HepG2 (cell line): ENCODE data around the gene ZNF749. TPM values are rescaled to one million over a fixed set of nuclear protein-coding genes. Genes with fewer than 3 reads are reported as not detected.

Experiments
- AHR ChIP-seq: IDR thresholded peaks from 2 replicates; pipeline ENCODE4 v1.6.1; 2018; ENCODE audit warnings: missing genetic modification reagents, missing compliant biosample characterization
- EZH2 ChIP-seq: conservative IDR thresholded peaks from 2 replicates; pipeline ENCODE4 v1.6.1; 2012; ENCODE audit warnings: mild to moderate bottlenecking, low read depth, low read length, moderate library complexity
- FOSL2 ChIP-seq: sonication (generic); formaldehyde crosslinking; IDR thresholded peaks from 2 replicates; pipeline ENCODE4 v1.4.0; 2020; ENCODE audit warnings: missing genetic modification reagents
- FOXA3 ChIP-seq: IDR thresholded peaks from 2 replicates; pipeline ENCODE4 v1.6.1; 2016; ENCODE audit warnings: missing genetic modification reagents, missing compliant biosample characterization
- IRF2 ChIP-seq: IDR thresholded peaks from 2 replicates; pipeline ENCODE4 v1.6.1; 2018; ENCODE audit warnings: missing genetic modification reagents, missing compliant biosample characterization
- JUN ChIP-seq: sonication (generic); formaldehyde crosslinking; IDR thresholded peaks from 2 replicates; pipeline ENCODE4 v1.4.0; 2020; ENCODE audit warnings: mild to moderate bottlenecking, missing genetic modification reagents
- KDM3A ChIP-seq: IDR thresholded peaks from 2 replicates; pipeline ENCODE4 v1.6.1; 2018; ENCODE audit warnings: low read depth, missing compliant biosample characterization
- SYNCRIP ChIP-seq: fragments of 200-400 bp; formaldehyde crosslinking; IDR thresholded peaks from 2 replicates; pipeline ENCODE4 v1.6.1; 2018; ENCODE audit warnings: mild to moderate bottlenecking, low read depth, low read length; ENCODE audit not compliant: insufficient read depth
- THYN1 ChIP-seq: sonication (generic); formaldehyde crosslinking; IDR thresholded peaks from 2 replicates; pipeline ENCODE4 v1.8.1; 2023; ENCODE audit warnings: low read depth, mild to moderate bottlenecking, moderate library complexity, missing genetic modification reagents, borderline replicate concordance
- ZNF260 ChIP-seq: sonication (generic); formaldehyde crosslinking; IDR thresholded peaks from 2 replicates; pipeline ENCODE4 v1.4.0; 2020; ENCODE audit warnings: missing genetic modification reagents, low read depth, mild to moderate bottlenecking, borderline replicate concordance
- ZNF329 ChIP-seq: sonication (generic); formaldehyde crosslinking; IDR thresholded peaks from 2 replicates; pipeline ENCODE4 v1.9.0; 2021; ENCODE audit warnings: low read depth, mild to moderate bottlenecking, missing genetic modification reagents
- ZNF557 ChIP-seq: sonication (generic); formaldehyde crosslinking; IDR thresholded peaks from 2 replicates; pipeline ENCODE4 v1.4.0; 2020; ENCODE audit warnings: missing genetic modification reagents
- ZNF562 ChIP-seq: sonication (generic); formaldehyde crosslinking; IDR thresholded peaks from 2 replicates; pipeline ENCODE4 v1.8.0; 2022; ENCODE audit warnings: missing genetic modification reagents, borderline replicate concordance
- ZNF709 ChIP-seq: sonication (generic); formaldehyde crosslinking; IDR thresholded peaks from 2 replicates; pipeline ENCODE4 v1.5.0; 2020; ENCODE audit warnings: mild to moderate bottlenecking, missing genetic modification reagents
- polyA plus RNA-seq, 8 experiments: library from polyadenylated mRNA; depleted of rRNA in 3 of 8; stranded (reverse) in 7 of 8; unstranded in 1 of 8; fragments of >200 nt; fragmentation: Illumina TruSeq in 4 of 8; extraction: Trizol in 4 of 8; gene quantifications; 2 replicates each; pipeline versions ENCODE4 v1.2.1 to v1.2.3, GENCODE V29; 2011 to 2016; ENCODE audit warnings: low read depth in 4 of 8, missing spikeins in 1 of 8, mixed read lengths in 1 of 8; ENCODE audit not compliant: insufficient read depth in 1 of 8
- total RNA-seq, 5 experiments: library from RNA; depleted of rRNA; stranded (reverse); fragments of >200 nt; fragmentation: Illumina TruSeq; extraction: Trizol; gene quantifications; 2 replicates each; pipeline ENCODE4 v1.2.3, GENCODE V29; 2016; ENCODE audit warnings: low read depth in 1 of 5
- TF ChIP-seq, protein P1 (sequence below): sonication (generic); formaldehyde crosslinking; IDR thresholded peaks from 2 replicates; pipeline ENCODE4 v1.4.0; 2020; ENCODE audit warnings: mild to moderate bottlenecking, missing genetic modification reagents
- TF ChIP-seq, protein P2 (sequence below): sonication (generic); formaldehyde crosslinking; IDR thresholded peaks from 2 replicates; pipeline ENCODE4 v1.5.1; 2020; ENCODE audit warnings: missing genetic modification reagents, mild to moderate bottlenecking, borderline replicate concordance
- TF ChIP-seq, protein P3 (sequence below), 2 experiments: fragments of 450-650 bp in 1 of 2; sonication (generic) in 1 of 2; formaldehyde crosslinking in 1 of 2; IDR thresholded peaks; 2 replicates each; pipeline versions ENCODE4 v1.6.1 to v1.8.0; 2016 to 2022; ENCODE audit warnings: antibody characterized with exemption in 1 of 2, mild to moderate bottlenecking in 1 of 2, missing genetic modification reagents in 1 of 2

Gene ZNF749
- total and polyA plus RNA-seq, 2 of the 13 experiments (the other 11 are each of a cell fraction or from before 2014, with no cell fraction given), result 18.9 to 21.0 TPM

DNA sequence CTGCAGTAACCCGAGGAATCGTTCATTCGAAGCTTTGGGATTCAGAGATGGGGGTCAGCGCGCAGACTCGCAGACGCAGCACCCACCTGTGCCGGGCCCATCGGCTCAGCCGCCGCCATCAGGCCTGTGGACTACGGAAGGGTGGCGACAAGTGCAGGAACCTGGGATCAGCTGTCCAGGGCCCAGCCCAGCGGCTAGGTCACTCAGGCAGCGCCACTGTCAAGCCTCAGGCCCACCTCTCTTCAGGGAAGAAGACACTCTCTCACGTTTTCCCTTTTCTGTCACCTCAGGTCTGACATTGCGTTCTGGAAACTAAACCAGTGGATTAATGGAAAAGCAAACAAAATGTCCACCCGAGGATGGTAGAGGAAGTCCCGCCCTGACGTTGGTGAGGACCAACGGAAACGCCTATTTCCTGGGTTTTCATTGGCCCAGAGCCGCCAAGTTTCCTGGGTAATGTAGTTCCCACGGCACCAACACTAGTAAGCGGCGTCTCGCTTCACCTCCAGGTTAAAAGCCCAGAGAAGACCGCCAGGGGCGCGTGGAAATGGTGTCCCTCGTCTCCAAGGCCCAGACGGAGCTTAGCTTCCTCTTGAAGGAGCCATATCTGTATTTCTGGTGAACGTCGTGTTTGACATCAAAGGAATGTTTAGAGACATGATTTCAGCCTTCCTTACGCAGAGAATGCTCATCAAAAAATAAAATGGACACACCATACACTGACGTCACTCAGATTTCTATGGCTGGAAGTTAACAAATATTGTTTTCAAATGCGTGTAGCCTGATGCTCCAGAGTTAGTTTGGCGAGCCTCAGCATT is 42.3 kb downstream of the ZNF749 start, which contains the start of gene ZNF772 (continued):
- TF ChIP-seq ZNF562 (CRISPR knock-in tag) (no peak), KDM3A (CRISPR knock-in tag) (no peak), SYNCRIP (no peak), JUN (CRISPR knock-in tag) (no peak), FOSL2 (CRISPR knock-in tag) (peak; percentile 16; the same call in 1 of the 2 replicates), ZNF709 (no peak), THYN1 (no peak), ZNF557 (no peak), FOXA3 (CRISPR knock-in tag) (peak; percentile 18; the same call in 1 of the 2 replicates), EZH2 (no peak), AHR (CRISPR knock-in tag) (no peak), IRF2 (CRISPR knock-in tag) (peak; percentile 47; the same call in 1 of the 2 replicates), ZNF260 (CRISPR knock-in tag) (no peak), ZNF329 (0 out of 2 replicates have a peak, but pooled peaks have one; percentile 53)
- TF ChIP-seq, protein P1, sequence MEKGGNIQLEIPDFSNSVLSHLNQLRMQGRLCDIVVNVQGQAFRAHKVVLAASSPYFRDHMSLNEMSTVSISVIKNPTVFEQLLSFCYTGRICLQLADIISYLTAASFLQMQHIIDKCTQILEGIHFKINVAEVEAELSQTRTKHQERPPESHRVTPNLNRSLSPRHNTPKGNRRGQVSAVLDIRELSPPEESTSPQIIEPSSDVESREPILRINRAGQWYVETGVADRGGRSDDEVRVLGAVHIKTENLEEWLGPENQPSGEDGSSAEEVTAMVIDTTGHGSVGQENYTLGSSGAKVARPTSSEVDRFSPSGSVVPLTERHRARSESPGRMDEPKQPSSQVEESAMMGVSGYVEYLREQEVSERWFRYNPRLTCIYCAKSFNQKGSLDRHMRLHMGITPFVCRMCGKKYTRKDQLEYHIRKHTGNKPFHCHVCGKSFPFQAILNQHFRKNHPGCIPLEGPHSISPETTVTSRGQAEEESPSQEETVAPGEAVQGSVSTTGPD, result no peak
- TF ChIP-seq, protein P2, sequence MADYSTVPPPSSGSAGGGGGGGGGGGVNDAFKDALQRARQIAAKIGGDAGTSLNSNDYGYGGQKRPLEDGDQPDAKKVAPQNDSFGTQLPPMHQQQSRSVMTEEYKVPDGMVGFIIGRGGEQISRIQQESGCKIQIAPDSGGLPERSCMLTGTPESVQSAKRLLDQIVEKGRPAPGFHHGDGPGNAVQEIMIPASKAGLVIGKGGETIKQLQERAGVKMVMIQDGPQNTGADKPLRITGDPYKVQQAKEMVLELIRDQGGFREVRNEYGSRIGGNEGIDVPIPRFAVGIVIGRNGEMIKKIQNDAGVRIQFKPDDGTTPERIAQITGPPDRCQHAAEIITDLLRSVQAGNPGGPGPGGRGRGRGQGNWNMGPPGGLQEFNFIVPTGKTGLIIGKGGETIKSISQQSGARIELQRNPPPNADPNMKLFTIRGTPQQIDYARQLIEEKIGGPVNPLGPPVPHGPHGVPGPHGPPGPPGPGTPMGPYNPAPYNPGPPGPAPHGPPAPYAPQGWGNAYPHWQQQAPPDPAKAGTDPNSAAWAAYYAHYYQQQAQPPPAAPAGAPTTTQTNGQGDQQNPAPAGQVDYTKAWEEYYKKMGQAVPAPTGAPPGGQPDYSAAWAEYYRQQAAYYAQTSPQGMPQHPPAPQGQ (CRISPR knock-in tag), result no peak
- TF ChIP-seq, protein P3, sequence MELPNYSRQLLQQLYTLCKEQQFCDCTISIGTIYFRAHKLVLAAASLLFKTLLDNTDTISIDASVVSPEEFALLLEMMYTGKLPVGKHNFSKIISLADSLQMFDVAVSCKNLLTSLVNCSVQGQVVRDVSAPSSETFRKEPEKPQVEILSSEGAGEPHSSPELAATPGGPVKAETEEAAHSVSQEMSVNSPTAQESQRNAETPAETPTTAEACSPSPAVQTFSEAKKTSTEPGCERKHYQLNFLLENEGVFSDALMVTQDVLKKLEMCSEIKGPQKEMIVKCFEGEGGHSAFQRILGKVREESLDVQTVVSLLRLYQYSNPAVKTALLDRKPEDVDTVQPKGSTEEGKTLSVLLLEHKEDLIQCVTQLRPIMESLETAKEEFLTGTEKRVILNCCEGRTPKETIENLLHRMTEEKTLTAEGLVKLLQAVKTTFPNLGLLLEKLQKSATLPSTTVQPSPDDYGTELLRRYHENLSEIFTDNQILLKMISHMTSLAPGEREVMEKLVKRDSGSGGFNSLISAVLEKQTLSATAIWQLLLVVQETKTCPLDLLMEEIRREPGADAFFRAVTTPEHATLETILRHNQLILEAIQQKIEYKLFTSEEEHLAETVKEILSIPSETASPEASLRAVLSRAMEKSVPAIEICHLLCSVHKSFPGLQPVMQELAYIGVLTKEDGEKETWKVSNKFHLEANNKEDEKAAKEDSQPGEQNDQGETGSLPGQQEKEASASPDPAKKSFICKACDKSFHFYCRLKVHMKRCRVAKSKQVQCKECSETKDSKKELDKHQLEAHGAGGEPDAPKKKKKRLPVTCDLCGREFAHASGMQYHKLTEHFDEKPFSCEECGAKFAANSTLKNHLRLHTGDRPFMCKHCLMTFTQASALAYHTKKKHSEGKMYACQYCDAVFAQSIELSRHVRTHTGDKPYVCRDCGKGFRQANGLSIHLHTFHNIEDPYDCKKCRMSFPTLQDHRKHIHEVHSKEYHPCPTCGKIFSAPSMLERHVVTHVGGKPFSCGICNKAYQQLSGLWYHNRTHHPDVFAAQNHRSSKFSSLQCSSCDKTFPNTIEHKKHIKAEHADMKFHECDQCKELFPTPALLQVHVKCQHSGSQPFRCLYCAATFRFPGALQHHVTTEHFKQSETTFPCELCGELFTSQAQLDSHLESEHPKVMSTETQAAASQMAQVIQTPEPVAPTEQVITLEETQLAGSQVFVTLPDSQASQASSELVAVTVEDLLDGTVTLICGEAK (IDR thresholded peaks at IDR 0.05), result peak; percentile 74
- TF ChIP-seq, protein P3 (CRISPR knock-in tag; IDR thresholded peaks at IDR 0.05), result no peak; the same call in 1 of the 2 replicates
